ENCODE measurements around the gene ATP1A2.

ATP1A2 gene

DNA sequence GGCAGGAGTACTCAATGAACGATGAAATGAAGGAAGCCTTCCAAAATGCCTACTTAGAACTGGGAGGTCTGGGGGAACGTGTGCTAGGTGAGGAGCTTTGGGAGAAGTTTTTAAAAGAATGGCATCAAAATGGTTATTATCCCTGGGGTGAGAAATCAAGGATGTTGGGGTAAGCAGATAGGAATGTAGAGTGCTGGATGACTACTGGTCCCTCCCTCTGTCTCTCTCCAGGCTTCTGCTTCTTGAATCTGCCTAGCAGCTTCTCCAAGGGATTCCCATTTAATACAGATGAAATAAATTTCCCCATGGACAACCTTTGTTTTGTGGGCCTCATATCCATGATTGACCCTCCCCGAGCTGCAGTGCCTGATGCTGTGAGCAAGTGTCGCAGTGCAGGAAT lies 55.8 kb downstream of the ATP1A2 start:
- no peak for DNase-seq (ENCODE audit: low spot score)

GRCh38 chr1:160171980-160172379 lies 56.4 kb downstream of the ATP1A2 start:
- DNase-seq (ENCODE audit: low spot score) = no peak

DNA sequence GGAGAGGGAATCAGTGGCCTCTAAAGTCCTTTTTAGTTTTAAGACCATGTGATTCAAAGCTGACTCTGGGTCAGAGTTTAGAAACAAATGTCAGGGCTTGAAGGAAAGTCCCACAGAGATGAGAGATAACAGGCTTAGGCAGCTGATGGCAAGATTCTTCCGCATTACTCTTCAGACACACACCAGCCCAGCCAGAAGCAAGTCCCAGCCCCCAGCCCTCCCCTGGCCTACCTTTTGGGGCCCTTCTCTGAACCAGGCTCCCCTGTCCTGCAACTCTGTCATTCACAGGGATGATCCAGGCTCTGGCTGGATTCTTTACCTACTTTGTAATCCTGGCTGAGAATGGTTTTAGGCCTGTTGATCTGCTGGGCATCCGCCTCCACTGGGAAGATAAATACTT lies 61.7 kb downstream of the ATP1A2 start:
- DNase-seq (ENCODE audit: low spot score) = no peak

DNA sequence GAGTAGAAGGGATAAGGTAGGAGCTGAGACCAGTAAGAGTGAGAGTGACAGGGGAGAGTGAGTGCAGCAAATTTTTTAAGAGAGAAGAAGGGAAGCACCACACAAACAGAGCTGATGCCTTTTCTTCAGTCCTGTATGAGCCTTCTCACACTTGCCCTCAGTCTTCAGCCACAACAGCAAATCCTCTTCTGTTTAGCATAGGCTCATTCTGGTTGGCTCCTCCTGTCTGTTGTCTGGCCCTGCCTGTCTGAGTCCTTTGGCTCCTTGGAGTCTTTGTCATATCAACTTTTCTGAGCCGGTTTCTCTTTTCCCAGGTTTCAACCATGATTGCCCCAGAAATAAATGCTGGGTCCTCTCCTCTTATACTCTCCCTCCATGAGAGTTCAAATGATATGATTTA lies 62.1 kb downstream of the ATP1A2 start:
- DNase-seq (ENCODE audit: low spot score) = no peak

- DNase-seq (ENCODE audit: low spot score) = no peak
These were observed 63.2 kb downstream of the ATP1A2 start for GRCh38 chr1:160178731-160179130.

- no peak for DNase-seq (ENCODE audit: low spot score)
These were observed 63.8 kb downstream of the ATP1A2 start for GRCh38 chr1:160179336-160179735.

DNA sequence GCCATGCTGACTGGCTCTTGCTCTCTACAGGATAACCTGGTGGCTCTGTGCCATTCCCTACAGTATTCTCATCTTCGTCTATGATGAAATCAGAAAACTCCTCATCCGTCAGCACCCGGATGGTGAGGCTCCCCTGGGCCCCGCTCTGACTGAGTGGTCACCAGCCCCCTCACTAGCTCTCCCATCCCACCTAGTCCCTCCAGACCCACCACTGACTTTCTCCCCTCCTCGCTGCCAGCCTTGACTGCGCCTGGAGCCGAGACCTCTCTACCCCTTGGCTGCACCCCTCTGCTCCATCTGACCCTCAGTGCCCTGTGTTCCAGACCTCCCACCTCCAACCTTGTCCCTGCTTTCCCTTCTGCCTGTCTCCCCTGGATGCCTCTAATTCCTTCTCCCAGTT lies 70.7 kb downstream of the ATP1A2 start:
- DNase-seq (ENCODE audit: low spot score) = no peak

DNA sequence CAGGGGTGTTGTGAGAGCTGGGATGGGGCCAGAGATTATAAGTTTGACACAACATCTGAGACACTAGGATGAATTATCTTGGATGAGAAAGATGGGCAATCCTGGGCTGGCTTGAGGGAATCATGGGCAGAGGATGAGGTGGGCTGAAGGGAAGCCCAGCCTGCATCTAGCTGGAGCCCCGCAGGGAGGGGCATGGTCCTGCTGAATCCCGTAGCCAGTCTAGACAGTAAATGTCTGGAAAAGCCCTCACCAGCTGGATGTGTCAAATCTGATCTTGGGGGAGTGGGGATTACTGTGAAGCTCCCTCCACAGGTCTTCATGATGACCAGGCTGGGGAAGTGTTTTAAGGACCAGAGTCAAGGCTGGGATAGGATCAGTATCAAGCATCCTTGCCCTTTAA lies 71.2 kb downstream of the ATP1A2 start:
- no peak for DNase-seq (ENCODE audit: low spot score)

DNA sequence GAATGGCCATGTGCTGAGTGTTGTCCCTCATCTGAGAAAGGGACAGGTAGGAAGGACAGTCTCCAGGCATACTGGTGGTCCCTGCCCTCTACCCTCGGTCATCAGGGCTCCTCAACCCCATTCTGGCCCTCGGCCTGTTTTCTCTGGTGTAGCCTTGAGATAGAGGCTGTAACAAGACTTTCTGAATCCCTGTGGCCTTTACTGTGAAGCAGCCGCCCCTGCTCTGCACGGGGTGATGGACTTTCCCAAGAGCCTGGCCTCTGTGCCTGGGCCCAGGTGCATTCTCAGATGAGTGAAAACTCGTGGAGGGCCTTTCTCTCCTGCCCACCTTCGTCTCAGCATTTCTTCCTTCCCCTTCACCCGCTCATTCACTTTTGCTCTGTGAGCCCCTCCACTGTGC lies 71.8 kb downstream of the ATP1A2 start:
- no peak for DNase-seq (ENCODE audit: low spot score)

GRCh38 chr1:160188341-160188740 lies 72.8 kb downstream of the ATP1A2 start:
- no peak for DNase-seq (ENCODE audit: low spot score)

GRCh38 chr1:160189649-160190625 lies 74.4 kb downstream of the ATP1A2 start, which contains the start of gene CASQ1:
TSS of gene CASQ1 (plus strand) at chr1:160190575. CDS start at chr1:160190752, 177 bp downstream.
- DNase-seq (ENCODE audit: low spot score) = no peak

DNA sequence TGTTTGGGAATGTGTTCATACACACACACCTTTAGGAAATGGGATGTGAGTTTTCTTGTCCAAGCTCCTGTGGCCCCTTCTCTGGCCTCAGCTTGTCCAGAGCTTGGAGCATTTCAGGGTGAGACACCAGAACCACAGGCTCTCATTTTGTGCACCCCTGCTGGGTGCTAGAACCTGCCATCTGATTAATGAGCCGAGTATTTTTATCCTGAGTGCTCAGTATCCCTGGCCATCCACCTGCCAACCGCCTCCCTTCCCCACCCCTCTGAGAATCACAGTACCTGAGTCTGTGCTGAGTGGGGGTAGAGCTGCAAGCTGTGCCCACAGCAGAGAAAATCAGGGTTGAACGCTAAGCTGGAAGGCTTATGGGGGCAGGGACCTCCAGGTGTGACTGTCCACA lies 76.2 kb downstream of the ATP1A2 start:
- DNase-seq (ENCODE audit: low spot score) = no peak

DNA sequence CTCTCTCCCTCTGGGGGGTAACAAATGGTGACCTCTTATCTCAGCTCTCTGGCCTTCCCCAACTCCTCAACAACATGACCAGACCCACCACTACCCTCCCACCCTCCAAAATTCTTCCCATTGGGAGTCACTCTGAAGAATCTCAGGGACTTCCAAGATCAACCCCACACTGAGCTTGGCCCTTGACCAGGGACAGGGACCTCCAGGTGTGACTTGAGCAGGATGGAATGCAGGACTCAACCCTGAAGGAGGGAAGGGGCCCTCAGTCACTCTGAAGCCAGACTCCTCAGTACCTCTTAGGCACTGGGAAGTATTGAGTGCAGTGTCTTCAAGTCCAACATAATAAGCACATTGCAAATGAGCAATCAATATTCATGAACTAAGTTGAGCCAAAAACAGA lies 76.7 kb downstream of the ATP1A2 start:
- no peak for DNase-seq (ENCODE audit: low spot score)
